ENCODE results near the gene SPATA9. TPM values are rescaled to one million over a fixed set of nuclear protein-coding genes. Genes with fewer than 3 reads are reported as not detected.

The SPATA9 gene
- total RNA-seq, 6 experiments from 2014 or later: 0.17 to 0.73 (median 0.48) TPM

DNA sequence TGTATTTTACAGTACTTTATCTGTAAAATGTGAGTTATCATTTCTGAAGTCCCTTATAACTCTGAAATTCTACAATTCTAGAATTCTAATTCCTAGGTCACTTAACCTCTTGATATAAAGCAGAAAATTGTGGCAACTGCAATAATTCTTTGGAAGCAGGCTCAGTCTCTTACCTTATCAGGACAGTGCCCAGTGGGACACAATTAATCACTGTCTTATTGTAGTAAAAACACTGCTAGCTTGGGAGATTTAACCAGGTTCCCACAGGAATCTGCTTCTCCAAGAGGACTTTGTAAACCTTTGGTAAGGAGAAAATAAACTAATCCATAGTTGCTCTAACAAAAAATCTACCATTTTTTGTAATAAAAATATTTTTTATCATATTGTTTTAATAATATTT lies 18.3 kb upstream of the SPATA9 start:
- Mint-ChIP-seq H3K36me3 (ENCODE audit: low read depth) (no peaks in the 10 kb centered on the region), H3K4me1 (ENCODE audit: low read depth) (peaks cover 17% of the 10 kb centered on the region), H3K27me3 (ENCODE audit: insufficient read depth) (no peaks in the 10 kb centered on the region; the same call in 1 of the 2 replicates), H3K9me3 (no peaks in the 10 kb centered on the region), H3K4me3 (no peak overlapping the region), H3K27ac (no peak overlapping the region)
- no peak for DNase-seq
- TF ChIP-seq, protein P1, sequence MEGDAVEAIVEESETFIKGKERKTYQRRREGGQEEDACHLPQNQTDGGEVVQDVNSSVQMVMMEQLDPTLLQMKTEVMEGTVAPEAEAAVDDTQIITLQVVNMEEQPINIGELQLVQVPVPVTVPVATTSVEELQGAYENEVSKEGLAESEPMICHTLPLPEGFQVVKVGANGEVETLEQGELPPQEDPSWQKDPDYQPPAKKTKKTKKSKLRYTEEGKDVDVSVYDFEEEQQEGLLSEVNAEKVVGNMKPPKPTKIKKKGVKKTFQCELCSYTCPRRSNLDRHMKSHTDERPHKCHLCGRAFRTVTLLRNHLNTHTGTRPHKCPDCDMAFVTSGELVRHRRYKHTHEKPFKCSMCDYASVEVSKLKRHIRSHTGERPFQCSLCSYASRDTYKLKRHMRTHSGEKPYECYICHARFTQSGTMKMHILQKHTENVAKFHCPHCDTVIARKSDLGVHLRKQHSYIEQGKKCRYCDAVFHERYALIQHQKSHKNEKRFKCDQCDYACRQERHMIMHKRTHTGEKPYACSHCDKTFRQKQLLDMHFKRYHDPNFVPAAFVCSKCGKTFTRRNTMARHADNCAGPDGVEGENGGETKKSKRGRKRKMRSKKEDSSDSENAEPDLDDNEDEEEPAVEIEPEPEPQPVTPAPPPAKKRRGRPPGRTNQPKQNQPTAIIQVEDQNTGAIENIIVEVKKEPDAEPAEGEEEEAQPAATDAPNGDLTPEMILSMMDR (IDR thresholded peaks at IDR 0.05): no peak

DNA sequence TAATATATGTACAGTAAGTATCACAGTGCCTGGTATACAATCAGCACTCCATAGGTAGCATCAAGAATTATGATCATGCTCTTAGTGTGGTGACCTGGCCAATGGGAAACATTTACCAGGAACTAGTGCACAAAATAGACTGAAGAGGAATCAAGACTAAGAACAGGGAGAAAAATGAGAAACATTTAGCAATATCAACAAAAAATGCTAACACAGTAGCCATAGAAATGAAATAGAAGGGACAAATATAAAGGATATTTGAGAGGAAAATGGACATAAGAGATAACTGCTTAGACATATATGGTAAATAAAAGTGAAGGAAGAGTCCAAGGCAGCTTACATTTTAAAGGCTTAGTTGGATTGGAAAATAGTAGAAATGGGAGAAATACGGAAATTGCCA lies 16.5 kb upstream of the SPATA9 start:
- DNase-seq: no peak
- Mint-ChIP-seq H3K27me3 (ENCODE audit: insufficient read depth) (no peaks in the 10 kb centered on the region; the same call in 1 of the 2 replicates), H3K9me3 (no peaks in the 10 kb centered on the region), H3K36me3 (ENCODE audit: low read depth) (no peaks in the 10 kb centered on the region), H3K27ac (no peak overlapping the region), H3K4me3 (no peak overlapping the region), H3K4me1 (ENCODE audit: low read depth) (peaks cover 17% of the 10 kb centered on the region)
- TF ChIP-seq, protein P1 (IDR thresholded peaks at IDR 0.05): no peak

DNA sequence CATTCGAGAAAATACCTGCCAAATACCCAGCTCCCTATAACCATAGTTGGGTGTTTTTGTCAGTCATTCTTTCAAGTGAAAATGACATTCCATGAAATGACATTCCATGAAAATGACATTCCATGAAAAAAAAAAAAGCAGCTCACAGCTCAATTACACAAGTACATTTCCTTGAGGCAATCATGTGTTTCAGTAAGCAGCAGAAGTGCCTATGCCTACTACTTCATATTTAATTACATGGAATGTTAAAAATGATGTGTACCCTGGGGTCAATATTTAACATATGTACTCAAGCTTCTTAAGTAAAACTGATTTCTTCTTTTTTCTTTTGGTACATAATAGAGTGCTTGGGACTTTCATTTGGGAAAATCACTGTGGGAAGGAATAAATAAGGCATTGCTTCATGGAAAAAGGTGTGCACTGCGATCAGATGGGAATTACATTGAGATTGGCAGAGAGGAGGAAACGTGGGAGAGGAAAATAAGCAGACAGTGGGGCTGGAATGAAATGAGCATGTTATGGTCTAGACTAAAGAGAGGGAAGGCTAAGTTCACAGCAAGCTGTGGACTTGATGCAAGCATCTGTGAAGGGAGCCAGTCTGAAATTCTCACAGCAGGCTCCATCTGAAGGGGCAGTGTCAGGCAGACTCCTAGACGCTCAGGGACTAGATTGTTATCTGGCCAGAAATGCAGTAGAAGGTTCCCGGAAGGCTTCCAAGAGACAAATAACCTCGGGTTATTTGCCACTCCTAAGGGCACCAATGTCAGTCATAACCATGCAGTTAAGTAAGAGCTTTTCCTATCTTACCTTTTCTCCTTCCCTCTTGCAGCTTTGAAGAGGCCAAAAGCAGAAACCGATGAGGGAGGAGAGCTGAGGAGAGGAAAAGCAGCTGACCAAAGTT lies 15.2 kb upstream of the SPATA9 start:
- Mint-ChIP-seq H3K27ac (peak overlapping the region; percentile 20; the same call in 1 of the 2 replicates), H3K27me3 (ENCODE audit: insufficient read depth) (no peaks in the 10 kb centered on the region; the same call in 1 of the 2 replicates), H3K4me3 (no peak overlapping the region; the same call in 1 of the 2 replicates), H3K4me1 (ENCODE audit: low read depth) (peaks cover 17% of the 10 kb centered on the region), H3K36me3 (ENCODE audit: low read depth) (no peaks in the 10 kb centered on the region), H3K9me3 (no peaks in the 10 kb centered on the region)
- TF ChIP-seq, protein P1 (IDR thresholded peaks at IDR 0.05): no peak
- no peak for DNase-seq

DNA sequence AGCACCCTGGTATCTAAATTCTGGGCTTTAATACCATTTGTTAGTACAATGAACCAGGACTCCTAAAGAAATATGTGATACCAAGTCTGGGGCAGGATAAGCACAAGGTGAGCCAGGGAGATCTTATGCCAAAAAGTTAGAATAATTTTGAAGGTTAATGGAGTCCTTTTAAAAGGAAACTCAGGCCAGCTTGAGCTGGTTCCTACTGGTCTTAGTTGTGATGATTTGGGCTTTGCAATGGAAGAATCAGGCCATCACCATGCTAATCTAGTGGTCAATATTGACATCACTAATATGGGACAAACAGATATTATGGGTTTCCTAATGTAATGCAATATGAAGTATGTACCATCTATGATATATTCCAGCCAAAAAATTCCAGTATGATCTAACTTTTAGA lies 7.5 kb upstream of the SPATA9 start:
- no peaks in the 10 kb centered on the region for H3K9me3 Mint-ChIP-seq
- TF ChIP-seq, protein P1 (IDR thresholded peaks at IDR 0.05): no peak
- H3K4me1 Mint-ChIP-seq (ENCODE audit: low read depth): peaks cover 10% of the 10 kb centered on the region
- no peaks in the 10 kb centered on the region for H3K27me3 Mint-ChIP-seq (ENCODE audit: insufficient read depth)
- no peak for DNase-seq
- H3K4me3 Mint-ChIP-seq: no peak overlapping the region
- H3K36me3 Mint-ChIP-seq (ENCODE audit: low read depth): peaks cover 6% of the 10 kb centered on the region; the same call in 1 of the 2 replicates
- H3K27ac Mint-ChIP-seq: no peak overlapping the region

DNA sequence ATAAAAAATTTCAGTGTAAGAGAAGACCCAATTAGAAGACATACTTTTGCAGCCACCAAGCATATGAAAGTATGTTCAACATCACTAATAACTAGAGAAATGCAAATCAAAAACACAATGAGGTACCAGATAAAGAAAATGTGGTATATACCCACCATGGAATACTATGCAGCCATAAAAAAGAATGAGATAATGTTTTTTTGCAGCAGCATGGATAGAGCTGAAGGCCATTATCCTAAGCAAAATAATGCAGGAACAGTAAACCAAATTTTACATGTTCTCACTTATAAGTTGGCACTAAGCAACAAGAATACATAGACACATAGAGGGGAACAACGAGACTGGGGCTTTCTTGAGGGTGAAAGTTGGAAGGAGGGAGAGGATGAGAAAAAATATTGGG lies 6.9 kb upstream of the SPATA9 start:
- H3K36me3 Mint-ChIP-seq (ENCODE audit: low read depth): peaks cover 6% of the 10 kb centered on the region; the same call in 1 of the 2 replicates

More for the DNA sequence above, 6.9 kb upstream of the SPATA9 start:
- TF ChIP-seq, protein P1 (IDR thresholded peaks at IDR 0.05): no peak
- H3K9me3 Mint-ChIP-seq: no peaks in the 10 kb centered on the region
- no peak overlapping the region for H3K27ac Mint-ChIP-seq
- no peak overlapping the region for H3K4me3 Mint-ChIP-seq
- H3K27me3 Mint-ChIP-seq (ENCODE audit: insufficient read depth): no peaks in the 10 kb centered on the region
- no peak for DNase-seq
- peaks cover 10% of the 10 kb centered on the region for H3K4me1 Mint-ChIP-seq (ENCODE audit: low read depth)
